ENCODE measurements around the gene SPOCK1.

DNA sequence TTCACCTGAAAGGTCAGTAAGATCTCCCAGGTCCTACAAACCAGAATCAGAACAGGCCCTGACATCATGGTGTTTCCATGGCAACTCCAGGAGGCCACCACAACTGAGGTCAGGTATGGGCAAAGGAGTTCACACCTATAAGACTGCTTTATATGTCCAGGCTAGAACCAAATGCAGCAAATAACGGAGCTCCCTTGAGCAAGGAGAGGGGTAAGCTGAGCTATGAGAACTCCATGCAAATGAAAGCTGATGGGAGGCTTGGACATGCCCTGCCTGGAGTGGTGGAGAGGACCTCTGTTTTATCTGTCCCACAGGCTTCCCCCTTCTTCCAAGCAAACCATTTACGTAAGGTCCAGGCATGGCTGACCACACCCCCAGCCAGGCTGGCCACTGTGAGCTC is 207.7 kb downstream of the SPOCK1 start:
- TF ChIP-seq CTCF (IDR thresholded peaks at IDR 0.05) (no peak), POLR2A (IDR thresholded peaks at IDR 0.05) (no peak)
